ENCODE data around the gene COX19.
A peak's percentile ranks its signal among the peaks of the same experiment; 100 is the strongest.
"Not testable (repeated sequence)": the region's sequence is repeated elsewhere in the genome, so short reads cannot be mapped to it uniquely, and the experiment has no call there.

COX19 gene

DNA sequence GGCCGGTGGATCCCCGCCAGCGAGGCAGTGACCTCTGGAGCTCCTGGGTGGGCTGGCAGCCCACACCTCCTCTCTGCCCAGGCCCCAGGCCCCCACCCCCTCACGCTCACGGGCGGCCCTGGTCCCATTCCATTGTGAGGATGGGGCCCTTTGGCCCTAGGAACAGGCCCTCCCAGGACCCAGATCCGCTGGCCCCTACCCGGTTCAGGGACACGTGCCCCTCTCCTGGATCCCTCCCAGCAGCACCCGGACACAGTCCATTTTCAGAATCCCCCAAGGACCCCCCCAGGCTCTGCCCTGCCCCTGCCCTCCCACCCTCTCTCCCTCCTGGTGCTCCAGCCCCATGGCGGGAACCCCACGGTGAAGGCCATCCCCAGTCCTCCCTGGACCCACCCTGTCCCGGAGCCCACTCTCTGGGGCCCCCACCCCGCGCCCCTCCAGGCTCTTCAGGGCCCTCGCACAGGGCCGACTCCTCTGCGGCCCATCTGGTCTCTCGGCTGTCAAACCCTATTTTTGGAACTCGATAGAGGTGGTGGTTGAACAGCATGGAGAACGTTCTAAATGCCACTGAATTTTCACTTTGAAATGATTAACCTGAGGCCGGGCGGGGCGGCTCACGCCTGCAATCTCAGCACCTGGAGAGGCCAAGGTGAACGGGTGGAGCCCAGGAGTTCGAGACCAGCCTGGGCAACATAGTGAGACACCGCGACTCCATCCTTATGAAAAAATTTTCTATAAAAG lies 28.9 kb downstream of the COX19 start:
- FAIRE-seq (no peak), DNase-seq (ENCODE audit: insufficient read length, low spot score) (no peak)
- no peak for TF ChIP-seq POLR2A (IDR thresholded peaks at IDR 0.05; ENCODE audit: low read depth, low read length)

DNA sequence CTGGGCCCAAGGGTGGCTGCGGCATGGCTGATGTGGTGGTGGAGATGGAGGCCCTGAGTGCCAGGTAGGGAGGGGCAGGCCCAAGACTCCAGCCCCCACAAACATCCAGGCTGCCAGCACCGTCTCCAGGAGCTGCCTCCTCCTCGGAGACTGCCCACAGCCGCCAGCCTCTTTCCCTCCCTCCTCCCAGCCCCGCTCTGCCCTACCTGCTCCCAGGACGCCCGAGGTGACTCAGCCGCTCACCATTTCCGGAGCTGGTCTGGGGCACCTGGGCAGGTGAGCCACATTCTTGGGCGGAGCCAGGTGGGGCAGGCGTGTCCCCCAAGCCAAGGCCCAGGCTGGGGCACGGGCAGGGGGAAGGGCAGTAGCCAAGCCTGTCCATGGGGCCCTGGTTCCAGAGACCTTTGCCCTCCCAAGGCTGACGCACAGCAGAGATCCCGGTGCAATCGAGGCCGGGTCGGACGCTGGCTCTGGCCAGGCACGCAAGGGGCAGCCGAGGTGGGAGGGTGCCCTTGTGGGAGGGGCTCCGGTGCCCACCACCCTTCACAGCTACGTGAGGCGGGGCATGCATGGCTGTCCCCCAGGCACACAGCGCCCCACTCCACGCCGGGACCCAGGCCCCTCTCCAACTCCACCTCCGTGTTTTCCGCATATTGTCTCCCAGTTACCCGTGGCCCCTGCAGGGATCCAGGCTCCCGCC lies 29.6 kb downstream of the COX19 start:
- FAIRE-seq = no peak
- no peak for TF ChIP-seq POLR2A (IDR thresholded peaks at IDR 0.05; ENCODE audit: low read depth, low read length)
- no peak for DNase-seq (ENCODE audit: insufficient read length, low spot score)

DNA sequence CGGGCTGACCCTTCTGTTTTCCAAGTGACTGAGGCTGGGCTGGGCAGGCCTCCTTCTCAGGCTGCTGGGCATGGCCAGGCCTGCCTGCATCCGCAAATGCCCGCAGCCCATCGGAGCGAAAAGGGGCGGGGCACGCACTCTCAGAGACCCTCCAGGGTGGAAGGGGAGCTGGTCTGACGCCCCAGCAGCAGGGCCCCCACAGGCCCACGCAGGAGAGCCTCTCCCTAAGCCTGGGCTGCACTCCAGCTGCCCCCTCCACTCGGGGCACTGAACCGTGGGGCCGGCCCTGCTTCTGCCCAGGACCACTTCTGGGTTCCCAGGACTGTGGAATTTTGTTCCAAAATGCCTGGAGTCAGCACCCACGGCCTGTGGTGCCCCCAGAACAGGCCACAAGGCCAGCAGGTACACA lies 30.2 kb downstream of the COX19 start:
- TF ChIP-seq POLR2A (IDR thresholded peaks at IDR 0.05; ENCODE audit: low read depth, low read length) = no peak
- FAIRE-seq (no peak), DNase-seq (ENCODE audit: insufficient read length, low spot score) (no peak)

DNA sequence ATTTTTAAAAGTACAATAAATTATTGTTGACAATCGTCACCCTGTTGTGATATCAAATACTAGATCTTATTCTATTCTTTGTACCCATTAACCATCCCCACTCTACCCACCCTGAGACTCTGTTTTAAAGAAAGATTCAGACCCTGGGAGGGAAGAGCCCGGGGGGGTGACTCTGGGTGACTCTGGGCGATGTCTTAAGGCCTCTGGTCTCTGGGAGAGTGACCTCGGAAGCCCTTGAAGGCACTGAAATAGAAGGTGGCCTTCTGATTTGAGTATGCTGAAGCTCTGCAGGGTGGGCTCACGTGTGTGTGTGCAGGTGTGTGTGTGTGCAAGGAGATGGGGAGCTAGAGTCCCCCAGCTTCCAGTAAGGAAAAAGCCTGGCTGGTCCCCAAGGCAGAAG lies 30.6 kb downstream of the COX19 start:
- DNase-seq (ENCODE audit: insufficient read length, low spot score) (no peak), FAIRE-seq (no peak)
- TF ChIP-seq POLR2A (IDR thresholded peaks at IDR 0.05; ENCODE audit: low read depth, low read length) = no peak

DNA sequence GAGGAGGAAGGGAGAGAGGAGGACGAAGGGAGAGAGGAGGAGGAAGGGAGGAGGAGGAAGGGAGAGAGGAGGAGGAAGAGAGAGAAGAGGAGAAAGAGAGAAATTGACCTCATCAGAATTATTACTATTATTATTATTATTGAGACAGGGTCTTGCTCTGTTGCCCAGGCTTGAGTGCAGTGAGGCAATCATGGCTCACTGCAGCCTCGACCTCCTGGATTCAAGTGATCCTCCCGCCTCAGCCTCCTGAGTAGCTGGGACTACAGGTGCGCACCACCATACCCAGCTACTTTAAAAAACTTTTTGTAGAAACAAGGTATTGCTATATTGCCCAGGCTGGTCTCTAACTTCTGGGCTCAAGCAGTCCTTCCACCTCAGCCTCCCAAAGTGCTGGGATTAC lies 31.6 kb downstream of the COX19 start:
- FAIRE-seq; DNase-seq (ENCODE audit: insufficient read length, low spot score): not testable (repeated sequence)

DNA sequence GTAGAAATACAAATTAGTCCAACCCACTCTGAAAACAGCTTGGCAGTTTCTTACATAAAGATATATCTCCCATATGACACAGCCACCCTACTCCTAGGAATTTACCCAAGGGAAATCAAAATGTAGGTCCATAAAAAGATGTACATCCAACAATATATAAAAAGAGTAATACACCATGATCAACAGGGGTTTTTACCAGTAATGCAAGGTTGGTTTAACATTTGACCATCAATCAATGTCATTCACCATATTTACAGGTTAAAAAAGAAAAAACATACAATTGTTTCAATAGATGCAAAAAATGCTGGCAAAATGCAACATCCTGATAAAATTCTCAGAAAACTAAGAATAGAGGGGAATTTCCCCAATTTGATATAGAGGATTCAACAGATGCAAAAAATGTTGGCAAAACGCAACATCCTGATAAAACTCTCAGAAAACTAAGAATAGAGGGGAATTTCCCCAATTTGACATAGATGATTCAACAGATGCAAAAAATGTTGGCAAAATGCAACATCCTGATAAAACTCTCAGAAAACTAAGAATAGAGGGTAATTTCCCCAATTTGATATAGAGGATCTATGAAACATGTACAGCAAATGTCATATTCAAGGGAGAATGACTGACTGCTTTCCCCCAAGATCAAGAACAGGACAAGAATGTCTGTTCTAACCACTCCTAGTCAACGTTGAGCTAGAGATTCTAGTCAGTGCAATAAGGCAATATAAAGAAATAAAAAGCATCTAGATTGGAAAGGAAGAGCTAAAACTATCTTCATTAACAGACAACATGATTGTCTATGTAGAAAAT lies 34.5 kb downstream of the COX19 start:
- no peak for FAIRE-seq
- no peak for TF ChIP-seq POLR2A (IDR thresholded peaks at IDR 0.05; ENCODE audit: low read depth, low read length)

DNA sequence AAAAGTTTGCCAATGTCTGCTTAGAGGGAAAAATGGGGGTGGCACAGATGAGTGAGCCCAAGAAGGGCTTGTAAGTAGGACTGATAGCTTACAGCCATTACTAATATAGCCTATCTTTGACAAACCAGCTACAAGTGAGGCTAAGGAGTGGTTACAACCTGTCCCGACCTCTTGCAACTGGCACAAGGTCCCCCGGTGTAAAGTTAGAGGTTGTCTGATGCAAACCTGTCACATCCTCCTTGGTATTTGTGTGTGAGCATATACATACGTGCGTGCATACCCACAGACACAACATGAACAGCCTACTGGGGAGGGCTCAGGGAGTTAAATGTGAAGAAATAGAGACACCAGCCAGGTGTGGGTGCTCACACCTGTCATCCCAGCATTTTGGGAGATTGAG lies 35.5 kb downstream of the COX19 start:
- FAIRE-seq = no peak
- DNase-seq (ENCODE audit: insufficient read length, low spot score) = no peak
- TF ChIP-seq POLR2A (IDR thresholded peaks at IDR 0.05; ENCODE audit: low read depth, low read length) = no peak

More for the DNA sequence above, 34.5 kb downstream of the COX19 start:
- DNase-seq (ENCODE audit: insufficient read length, low spot score) = no peak

DNA sequence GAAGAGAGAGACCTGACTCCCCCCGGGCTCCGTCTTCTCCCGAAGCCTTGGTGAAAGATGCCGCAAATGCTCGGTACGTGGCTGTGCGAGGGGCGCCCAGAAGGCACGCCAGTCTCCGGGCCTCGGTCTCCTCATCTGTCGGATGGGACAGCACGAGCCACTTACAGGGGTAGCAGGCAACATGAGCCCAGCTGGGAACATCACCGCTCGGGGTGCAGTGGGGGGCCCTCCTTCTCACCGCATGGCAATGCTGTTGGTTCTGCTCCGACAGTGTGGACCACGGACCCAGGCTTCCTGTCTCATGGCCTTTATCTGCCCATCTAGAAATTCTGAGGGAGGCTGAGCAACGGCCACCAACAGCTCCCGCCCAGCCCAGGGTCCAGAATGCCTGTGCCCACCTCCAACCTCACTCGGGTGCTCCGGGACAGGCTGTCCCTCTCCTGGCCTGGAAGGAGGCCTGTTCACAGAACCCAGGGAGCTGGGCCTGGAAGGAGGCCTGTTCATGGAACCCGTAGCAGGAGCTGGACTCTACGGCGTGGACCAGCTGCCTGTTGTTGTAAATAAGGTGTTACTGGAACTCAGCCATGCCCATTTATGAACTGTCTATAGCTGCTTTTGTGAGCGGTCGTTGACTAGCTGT lies 36.7 kb downstream of the COX19 start:
- TF ChIP-seq POLR2A (IDR thresholded peaks at IDR 0.05; ENCODE audit: low read depth, low read length) = no peak

DNA sequence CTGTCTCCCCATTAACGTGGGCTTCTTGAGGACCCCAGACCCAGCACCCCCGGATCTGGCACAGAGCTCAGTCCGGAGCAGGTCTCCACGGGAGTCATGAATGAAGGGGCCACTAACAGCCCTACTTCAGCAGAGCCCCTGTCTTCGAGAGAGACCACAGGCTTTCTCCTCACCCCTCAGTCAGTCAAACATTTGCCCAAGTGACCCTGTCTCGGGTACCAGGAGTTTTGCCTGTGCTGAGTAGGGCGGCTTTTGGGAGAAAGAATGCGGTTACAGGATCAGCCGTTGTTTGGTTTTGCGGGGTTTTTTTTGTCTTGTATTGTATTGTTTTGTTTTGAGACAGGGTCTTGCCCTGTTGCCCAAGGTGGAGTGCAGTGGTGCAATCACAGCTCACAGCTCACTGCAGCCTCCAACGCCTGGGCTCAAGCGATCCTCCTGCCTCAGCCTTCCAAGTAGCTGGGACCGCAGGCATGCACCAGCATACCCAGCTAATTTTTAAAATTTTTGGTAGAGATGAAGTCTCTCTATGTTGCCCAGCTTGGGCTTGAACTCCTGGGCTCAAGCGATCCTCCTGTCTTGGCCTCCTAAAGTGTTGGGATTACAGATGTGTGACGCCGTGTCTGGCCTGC lies 37.4 kb downstream of the COX19 start:
- no peak for FAIRE-seq
- DNase-seq (ENCODE audit: insufficient read length, low spot score) = no peak
- no peak for TF ChIP-seq POLR2A (IDR thresholded peaks at IDR 0.05; ENCODE audit: low read depth, low read length)

More for the DNA sequence above, 36.7 kb downstream of the COX19 start:
- DNase-seq (ENCODE audit: insufficient read length, low spot score) (no peak), FAIRE-seq (no peak)

DNA sequence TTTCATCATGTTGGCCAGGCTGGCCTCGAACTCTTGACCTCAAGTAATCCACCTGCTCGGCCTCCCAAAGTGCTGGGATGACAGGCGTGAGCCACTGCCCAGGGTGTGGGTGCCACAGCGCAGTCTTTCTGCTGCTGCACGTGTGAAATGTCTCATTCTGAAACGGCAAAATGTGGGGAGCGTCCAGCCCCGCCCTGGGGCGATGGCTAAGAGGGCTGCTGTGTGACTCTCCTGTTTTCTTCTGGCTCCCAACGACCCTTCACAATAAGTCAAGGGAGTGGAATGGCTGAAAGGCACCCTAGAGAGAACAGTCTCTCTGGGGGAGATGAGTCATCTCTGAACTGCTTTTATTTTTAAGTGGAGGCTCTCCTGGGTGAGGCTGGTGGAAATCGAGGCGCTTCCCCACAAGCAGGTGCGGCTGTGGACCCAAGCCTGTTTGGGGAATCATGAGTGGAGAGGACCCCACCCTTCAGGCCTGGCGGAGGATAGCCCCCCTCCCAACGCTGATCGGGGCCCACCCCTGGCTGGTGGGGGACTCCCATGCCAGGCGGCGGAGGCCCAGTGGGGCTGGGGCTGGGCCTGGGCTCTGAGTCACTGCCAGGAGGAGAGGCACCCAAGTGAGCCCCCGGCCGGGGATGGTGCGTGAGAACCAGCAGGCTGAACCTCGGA lies 38.8 kb downstream of the COX19 start:
- TF ChIP-seq POLR2A (IDR thresholded peaks at IDR 0.05; ENCODE audit: low read depth, low read length) = no peak
- FAIRE-seq = peak; percentile 94
- peak; percentile 100 for DNase-seq (ENCODE audit: insufficient read length, low spot score)

DNA sequence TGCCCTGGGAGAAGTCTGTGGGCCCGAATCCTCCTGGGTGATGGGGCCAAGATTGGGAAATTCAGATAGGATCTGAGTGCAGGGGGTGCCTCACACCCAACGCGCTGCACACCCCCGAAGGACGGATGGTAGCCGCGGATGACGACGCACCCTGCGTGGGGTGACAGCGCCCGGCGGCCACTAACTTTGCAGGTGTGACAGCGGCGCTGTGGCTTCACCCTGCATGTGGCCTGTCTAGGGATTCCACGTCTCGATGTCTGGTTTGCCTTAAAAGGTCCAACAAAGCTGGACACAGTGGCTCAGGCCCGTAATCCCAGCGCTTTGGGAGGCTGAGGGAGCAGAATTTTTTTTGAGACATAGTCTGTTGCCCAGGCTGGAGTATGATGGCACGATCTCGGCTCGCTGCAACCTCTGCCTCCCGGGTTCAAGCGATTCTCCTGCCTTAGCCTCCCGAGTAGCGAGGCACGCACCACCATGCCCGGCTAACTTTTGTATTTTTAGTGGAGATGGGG lies 39.4 kb downstream of the COX19 start:
- no peak for DNase-seq (ENCODE audit: insufficient read length, low spot score)
- no peak for TF ChIP-seq POLR2A (IDR thresholded peaks at IDR 0.05; ENCODE audit: low read depth, low read length)
- FAIRE-seq = no peak

DNA sequence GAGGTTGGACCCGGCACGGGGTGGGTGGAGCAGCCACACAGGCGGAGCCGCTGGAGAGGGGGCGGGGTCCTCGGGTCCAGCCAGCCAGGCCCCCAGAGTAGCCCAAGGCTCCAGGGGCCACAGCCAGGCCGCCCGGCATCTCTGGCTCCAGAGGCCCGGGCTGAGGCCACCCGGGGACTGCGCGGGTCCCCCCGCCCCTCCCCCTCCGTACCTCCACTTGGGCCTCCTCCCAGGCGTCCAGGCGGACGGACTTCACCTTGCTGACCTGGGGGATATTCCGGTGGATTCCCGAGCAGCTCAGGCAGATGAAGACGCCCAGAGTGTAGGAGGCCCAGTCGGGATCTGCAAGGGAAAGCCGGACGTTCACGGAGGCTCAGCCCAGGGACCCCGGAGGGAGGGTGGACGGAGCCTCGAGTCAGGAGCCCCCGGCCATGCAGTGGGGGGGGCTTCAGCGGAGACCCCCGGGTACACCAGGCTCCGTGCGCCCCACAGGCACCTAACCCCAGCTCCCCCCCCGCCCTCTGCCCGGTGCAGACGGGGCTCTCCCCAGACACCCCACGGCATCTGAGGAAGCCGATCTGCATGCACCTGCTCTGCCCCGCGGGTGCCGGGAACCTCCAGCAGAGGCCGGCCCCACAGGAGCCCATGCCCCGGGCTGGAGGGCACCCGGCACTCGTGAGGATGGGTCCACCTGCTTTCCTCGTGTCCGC lies 40.0 kb downstream of the COX19 start:
- DNase-seq (ENCODE audit: insufficient read length, low spot score) = no peak
- FAIRE-seq = no peak
- TF ChIP-seq POLR2A (IDR thresholded peaks at IDR 0.05; ENCODE audit: low read depth, low read length) = no peak

Data from H54 (cell line).